ENCODE results near the gene INPP4B. TPM values are rescaled to one million over a fixed set of nuclear protein-coding genes. Genes with fewer than 3 reads are reported as not detected.
"Not testable (repeated sequence)": the region's sequence is repeated elsewhere in the genome, so short reads cannot be mapped to it uniquely, and the experiment has no call there.

INPP4B gene
- polyA plus RNA-seq, 1 experiment = 5.1 TPM

DNA sequence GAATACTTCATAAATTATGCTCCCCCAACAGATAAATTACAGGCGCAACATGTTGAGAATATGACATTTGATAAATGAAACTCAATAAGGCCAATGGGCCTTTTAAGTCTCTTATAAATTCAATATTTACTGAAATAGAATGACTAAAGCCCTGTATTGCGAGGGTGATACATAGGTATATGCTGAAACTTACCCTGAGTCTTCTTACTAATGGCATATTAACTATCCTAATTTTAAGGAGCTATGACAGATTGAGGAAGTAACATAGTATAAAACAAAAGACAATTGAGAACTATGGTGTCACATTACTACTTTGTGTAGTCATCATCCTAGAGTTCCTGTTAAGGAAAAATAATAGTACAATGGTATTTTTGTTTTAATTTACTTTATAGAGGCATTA, 769.1 kb downstream of the INPP4B start:
- DNase-seq (ENCODE audit: low read depth, low spot score) = no peak
- H3K9me3 ChIP-seq (ENCODE audit: control insufficient read depth, insufficient read depth, low read length) = no peaks in the 10 kb centered on the region
- H3K27me3 ChIP-seq (ENCODE audit: control insufficient read depth, insufficient read depth, low read length) = no peaks in the 10 kb centered on the region
- POLR2A ChIA-PET = no interaction called here
- no peak overlapping the region for H3K27ac ChIP-seq (ENCODE audit: low read depth, low read length)
- CTCF ChIA-PET = no interaction called here
- TF ChIP-seq CTCF (IDR thresholded peaks at IDR 0.05; ENCODE audit: low read depth, low read length) = no peak
- no peak overlapping the region for H3K4me3 ChIP-seq (ENCODE audit: low read depth, low read length)

DNA sequence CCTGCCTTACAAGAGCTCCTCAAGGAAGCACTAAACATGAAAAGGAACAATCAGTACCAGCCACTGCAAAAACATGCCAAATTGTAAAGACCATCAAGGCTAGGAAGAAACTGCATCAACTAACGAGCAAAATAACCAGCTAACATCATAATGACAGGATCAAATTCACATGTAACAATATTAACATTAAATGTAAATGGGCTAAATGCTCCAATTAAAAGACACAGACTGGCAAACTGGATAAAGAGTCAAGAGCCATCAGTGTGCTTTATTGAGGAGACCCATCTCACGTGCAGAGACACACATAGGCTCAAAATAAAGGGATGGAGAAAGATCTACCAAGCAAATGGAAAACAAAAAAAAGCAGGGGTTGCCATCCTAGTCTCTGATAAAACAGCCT, 777.8 kb downstream of the INPP4B start:
- H3K27me3 ChIP-seq (ENCODE audit: control insufficient read depth, insufficient read depth, low read length); H3K27ac ChIP-seq (ENCODE audit: low read depth, low read length); CTCF ChIA-PET; H3K9me3 ChIP-seq (ENCODE audit: control insufficient read depth, insufficient read depth, low read length); POLR2A ChIA-PET; H3K4me3 ChIP-seq (ENCODE audit: low read depth, low read length); DNase-seq (ENCODE audit: low read depth, low spot score): not testable (repeated sequence)

DNA sequence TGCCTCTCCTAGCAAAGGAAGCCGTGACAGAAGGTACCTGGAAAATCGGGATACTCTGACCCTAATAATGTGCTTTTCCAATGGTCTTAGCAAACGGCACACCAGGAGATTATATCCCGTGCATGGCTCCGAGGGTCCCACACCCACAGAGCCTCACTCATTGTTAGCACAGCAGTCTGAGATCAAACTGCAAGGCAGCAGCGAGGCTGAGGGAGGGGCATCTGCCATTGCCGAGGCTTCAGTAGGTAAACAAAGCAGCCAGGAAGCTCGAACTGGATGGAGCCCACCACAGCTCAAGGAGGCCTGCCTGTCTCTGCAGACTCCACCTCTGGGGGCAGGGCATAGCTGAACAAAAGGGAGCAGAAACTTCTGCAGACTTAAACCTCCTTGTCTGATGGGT, 779.5 kb downstream of the INPP4B start:
- H3K9me3 ChIP-seq (ENCODE audit: control insufficient read depth, insufficient read depth, low read length); H3K27ac ChIP-seq (ENCODE audit: low read depth, low read length); H3K27me3 ChIP-seq (ENCODE audit: control insufficient read depth, insufficient read depth, low read length); POLR2A ChIA-PET; H3K4me3 ChIP-seq (ENCODE audit: low read depth, low read length); DNase-seq (ENCODE audit: low read depth, low spot score); CTCF ChIA-PET: not testable (repeated sequence)

- ChIA-PET CTCF (no interaction called here), POLR2A (no interaction called here)
- H3K9me3 ChIP-seq (ENCODE audit: control insufficient read depth, insufficient read depth, low read length) = peaks cover 4% of the 10 kb centered on the region; the same call in 1 of the 2 replicates
- no peak for DNase-seq (ENCODE audit: low read depth, low spot score)
- H3K27me3 ChIP-seq (ENCODE audit: control insufficient read depth, insufficient read depth, low read length) = no peaks in the 10 kb centered on the region
- no peak overlapping the region for H3K27ac ChIP-seq (ENCODE audit: low read depth, low read length)
- H3K4me3 ChIP-seq (ENCODE audit: low read depth, low read length) = no peak overlapping the region
- TF ChIP-seq CTCF (IDR thresholded peaks at IDR 0.05; ENCODE audit: low read depth, low read length) = no peak
These were observed 780.9 kb downstream of the INPP4B start for GRCh38 chr4:142065086-142065647.

DNA sequence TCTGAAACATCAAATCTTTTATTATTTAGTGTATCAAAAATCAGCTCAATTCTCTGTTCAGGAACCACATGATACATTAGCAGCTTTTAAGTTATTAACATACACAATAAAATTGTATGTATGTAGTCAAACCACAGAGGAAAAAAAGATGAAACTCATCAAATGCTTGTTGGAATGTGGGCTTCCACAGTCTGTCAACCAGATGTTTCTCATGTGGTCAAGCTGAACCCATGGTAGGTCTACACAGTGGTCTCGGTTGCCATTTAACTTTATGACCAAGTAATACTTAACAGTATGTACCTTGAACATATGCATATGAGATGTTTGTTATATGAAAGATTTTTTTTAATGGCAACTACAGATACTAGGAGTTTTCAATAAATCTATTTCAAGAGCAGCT, 781.9 kb downstream of the INPP4B start:
- DNase-seq (ENCODE audit: low read depth, low spot score) = no peak
- POLR2A ChIA-PET = no interaction called here
- TF ChIP-seq CTCF (IDR thresholded peaks at IDR 0.05; ENCODE audit: low read depth, low read length) = no peak
- no peak overlapping the region for H3K27ac ChIP-seq (ENCODE audit: low read depth, low read length)
- no peak overlapping the region for H3K4me3 ChIP-seq (ENCODE audit: low read depth, low read length)
- no peaks in the 10 kb centered on the region for H3K27me3 ChIP-seq (ENCODE audit: control insufficient read depth, insufficient read depth, low read length)
- peaks cover 4% of the 10 kb centered on the region; the same call in 1 of the 2 replicates for H3K9me3 ChIP-seq (ENCODE audit: control insufficient read depth, insufficient read depth, low read length)
- CTCF ChIA-PET = no interaction called here

GRCh38 chr4:142045996-142046395, 800.1 kb downstream of the INPP4B start:
- Histone ChIP-seq H3K9me3 (ENCODE audit: control insufficient read depth, insufficient read depth, low read length) (no peaks in the 10 kb centered on the region), H3K27me3 (ENCODE audit: control insufficient read depth, insufficient read depth, low read length) (no peaks in the 10 kb centered on the region), H3K4me3 (ENCODE audit: low read depth, low read length) (no peak overlapping the region), H3K27ac (ENCODE audit: low read depth, low read length) (no peak overlapping the region)
- DNase-seq (ENCODE audit: low read depth, low spot score) = no peak
- CTCF ChIA-PET = no interaction called here
- POLR2A ChIA-PET = no interaction called here
- no peak for TF ChIP-seq CTCF (IDR thresholded peaks at IDR 0.05; ENCODE audit: low read depth, low read length)

Data from AG04450 (cell line).